ENCODE results near the gene LGALS3. TPM values are rescaled to one million over a fixed set of nuclear protein-coding genes. Genes with fewer than 3 reads are reported as not detected.

Gene LGALS3
- total RNA-seq, 2 donors from 2014 or later: 178 to 184 TPM

DNA sequence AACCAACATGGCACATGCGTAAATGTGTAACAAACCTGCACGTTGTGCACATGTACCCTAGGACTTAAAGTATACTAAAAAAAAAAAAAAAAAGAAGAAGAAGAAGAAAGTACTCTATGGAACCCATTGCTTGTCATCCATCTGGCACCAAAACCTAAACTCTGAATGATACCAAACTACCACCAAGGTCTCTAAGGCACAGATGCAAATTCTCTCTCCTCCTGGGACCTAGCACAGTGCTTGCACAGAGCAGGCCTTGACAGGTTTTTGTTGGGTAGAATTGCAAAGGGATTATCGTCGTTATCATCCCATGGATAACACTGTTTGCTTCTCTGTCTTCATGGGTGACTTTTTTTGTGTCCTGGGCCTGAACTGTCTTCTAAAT is 13.2 kb upstream of the LGALS3 start:
- Histone ChIP-seq H3K4me3 (no peak overlapping the region), H3K9me3 (no peaks in the 10 kb centered on the region), H3K27me3 (no peaks in the 10 kb centered on the region), H3K4me1 (peaks cover 0 to 41% of the 10 kb centered on the region in 2 donors), H3K27ac (no peak overlapping the region), H3K36me3 (no peaks in the 10 kb centered on the region)
- no peak for DNase-seq (ENCODE audit: low spot score)
- no peak for TF ChIP-seq CTCF (IDR thresholded peaks at IDR 0.05)

- H3K36me3 ChIP-seq: no peaks in the 10 kb centered on the region
- no peaks in the 10 kb centered on the region for H3K9me3 ChIP-seq
- no peak for DNase-seq (ENCODE audit: low spot score)
- H3K27ac ChIP-seq: no peak overlapping the region
- peaks cover 0 to 46% of the 10 kb centered on the region in 2 donors for H3K4me1 ChIP-seq
- H3K27me3 ChIP-seq: no peaks in the 10 kb centered on the region
- no peak overlapping the region for H3K4me3 ChIP-seq
- TF ChIP-seq CTCF (IDR thresholded peaks at IDR 0.05): no peak
These were observed 12.6 kb upstream of the LGALS3 start for GRCh38 chr14:55116246-55117030.

- H3K27ac ChIP-seq: peak overlapping the region; percentile 80 to 83
- peaks cover 0 to 60% of the 10 kb centered on the region in 2 donors for H3K4me1 ChIP-seq
- no peak for DNase-seq (ENCODE audit: low spot score)
These were observed 11.1 kb upstream of the LGALS3 start for GRCh38 chr14:55117803-55118441.

DNA sequence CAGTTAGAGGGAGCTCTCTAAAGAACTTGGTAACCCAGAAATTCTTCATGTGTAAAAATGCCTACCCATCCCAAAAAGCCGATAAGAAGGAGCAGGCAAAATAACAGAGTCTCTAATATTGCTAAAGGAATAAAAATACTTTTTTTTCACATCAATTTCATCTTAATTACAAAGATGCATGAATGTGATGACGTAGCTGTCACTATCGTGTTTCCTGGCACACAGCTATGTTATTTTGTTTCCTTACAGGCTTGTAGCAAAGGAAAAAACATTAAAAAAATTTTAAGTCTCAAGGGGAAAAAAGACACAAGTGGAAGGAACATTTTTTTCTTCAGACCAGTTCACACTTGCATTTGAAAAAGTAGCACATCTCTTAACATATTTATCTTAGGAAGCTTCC is 10.3 kb upstream of the LGALS3 start:
- Histone ChIP-seq H3K4me1 (peaks cover 0 to 69% of the 10 kb centered on the region in 2 donors), H3K4me3 (no peak overlapping the region), H3K9me3 (no peaks in the 10 kb centered on the region), H3K36me3 (no peaks in the 10 kb centered on the region), H3K27ac (peak overlapping the region; percentile 80 to 83), H3K27me3 (no peaks in the 10 kb centered on the region)
- no peak for TF ChIP-seq CTCF (IDR thresholded peaks at IDR 0.05)
- no peak for DNase-seq (ENCODE audit: low spot score)

More at GRCh38 chr14:55117803-55118441, 11.1 kb upstream of the LGALS3 start:
- TF ChIP-seq CTCF (IDR thresholded peaks at IDR 0.05): no peak
- Histone ChIP-seq H3K4me3 (no peak overlapping the region), H3K27me3 (no peaks in the 10 kb centered on the region), H3K36me3 (no peaks in the 10 kb centered on the region), H3K9me3 (no peaks in the 10 kb centered on the region)

DNA sequence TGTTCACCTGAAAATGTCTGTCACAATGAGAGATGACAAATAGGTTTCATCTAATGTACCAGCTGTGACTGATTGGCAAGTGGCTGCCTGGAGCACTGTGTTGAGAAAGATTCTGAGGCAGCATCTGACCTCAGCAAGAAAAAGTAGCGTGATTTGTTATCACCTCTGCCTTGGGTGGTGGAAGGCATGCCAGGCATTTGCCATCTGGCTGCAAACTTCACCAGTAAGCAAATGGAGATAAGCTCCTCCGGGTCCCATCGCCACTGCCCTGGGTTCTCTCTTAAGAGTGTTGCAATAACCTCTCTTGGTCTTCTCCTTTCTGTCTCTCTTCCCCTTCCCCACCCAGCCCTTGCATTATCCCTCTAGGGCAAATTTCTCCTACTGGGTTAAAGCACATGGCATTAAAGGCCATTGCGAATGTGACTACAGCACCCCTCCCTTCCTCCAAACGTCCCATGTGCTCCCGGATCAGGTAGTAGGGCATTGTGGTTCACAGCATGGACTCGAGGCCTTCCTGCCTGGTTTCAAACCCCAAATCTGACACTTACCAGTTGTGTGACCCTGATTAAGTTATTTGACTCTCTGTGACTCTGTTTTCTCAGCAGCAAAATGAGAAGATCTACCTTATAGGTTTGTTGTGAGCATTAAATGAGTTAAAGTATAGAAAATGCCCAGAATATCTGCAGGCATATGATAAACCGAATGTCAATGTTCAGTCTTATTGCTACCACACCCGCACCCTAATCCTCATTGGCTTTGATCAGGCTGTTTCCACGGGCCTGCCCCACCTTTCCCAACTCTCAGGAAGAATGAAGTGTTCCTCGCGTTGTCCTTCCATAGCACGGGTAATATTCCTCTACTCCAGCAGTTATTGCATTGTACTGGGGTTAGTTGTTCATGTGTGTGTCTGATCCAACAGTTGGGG is 8.2 kb upstream of the LGALS3 start:
- H3K9me3 ChIP-seq: no peaks in the 10 kb centered on the region
- peak overlapping the region; percentile 52 to 80 for H3K27ac ChIP-seq
- no peak for DNase-seq (ENCODE audit: low spot score)
- TF ChIP-seq CTCF (IDR thresholded peaks at IDR 0.05): no peak
- H3K4me3 ChIP-seq: no peak overlapping the region
- no peaks in the 10 kb centered on the region for H3K36me3 ChIP-seq
- H3K4me1 ChIP-seq: peaks cover 0 to 86% of the 10 kb centered on the region in 2 donors
- no peaks in the 10 kb centered on the region for H3K27me3 ChIP-seq
